Hypothalamus (tissue), 51 donors: ENCODE data around the gene MRPS16.

Source experiments
- DNase-seq, 51 donors: peaks; one replicate each; lab custom pipeline; 2025; lab: John Stamatoyannopoulos, UW

MRPS16 gene

GRCh38 chr10:73244866-73245477 is 7.5 kb downstream of the MRPS16 start:
- DNase-seq: no peak

- DNase-seq: no peak
Measured at GRCh38 chr10:73239908-73240307, 12.5 kb downstream of the MRPS16 start.

GRCh38 chr10:73238990-73239566 is 13.4 kb downstream of the MRPS16 start:
- no peak for DNase-seq

- DNase-seq: no peak
Measured at GRCh38 chr10:73234695-73235094, 17.7 kb downstream of the MRPS16 start.

GRCh38 chr10:73233883-73234282 is 18.6 kb downstream of the MRPS16 start:
- DNase-seq: no peak

- no peak for DNase-seq
Measured at GRCh38 chr10:73232887-73233286, 19.6 kb downstream of the MRPS16 start.

- DNase-seq: no peak
Measured at GRCh38 chr10:73229567-73229966, 22.9 kb downstream of the MRPS16 start.

- no peak for DNase-seq
Measured at GRCh38 chr10:73228247-73228646, 24.2 kb downstream of the MRPS16 start.

GRCh38 chr10:73226663-73227062 is 25.8 kb downstream of the MRPS16 start:
- DNase-seq: no peak

GRCh38 chr10:73225518-73225917 is 26.9 kb downstream of the MRPS16 start:
- no peak for DNase-seq

GRCh38 chr10:73220989-73221388 is 31.5 kb downstream of the MRPS16 start:
- DNase-seq: no peak

- no peak for DNase-seq
Measured at GRCh38 chr10:73219384-73219783, 33.1 kb downstream of the MRPS16 start.

GRCh38 chr10:73218431-73219191 is 33.8 kb downstream of the MRPS16 start:
- no peak for DNase-seq

- DNase-seq: no peak
Measured at GRCh38 chr10:73217628-73218027, 34.8 kb downstream of the MRPS16 start.

GRCh38 chr10:73215749-73216148 is 36.7 kb downstream of the MRPS16 start:
- no peak for DNase-seq

- DNase-seq: no peak
Measured at GRCh38 chr10:73211106-73211811, 41.2 kb downstream of the MRPS16 start.

GRCh38 chr10:73210395-73211105 is 41.9 kb downstream of the MRPS16 start:
- DNase-seq: no peak

- DNase-seq: no peak
Measured at GRCh38 chr10:73209705-73210104, 42.7 kb downstream of the MRPS16 start.

GRCh38 chr10:73207883-73208282 is 44.6 kb downstream of the MRPS16 start:
- DNase-seq: peak in 1 of 51 donors; percentile 11

- no peak for DNase-seq
Measured at GRCh38 chr10:73206385-73206784, 46.1 kb downstream of the MRPS16 start.

- no peak for DNase-seq
Measured at GRCh38 chr10:73205890-73206289, 46.6 kb downstream of the MRPS16 start.
